OCI-LY1 (cell line): ENCODE data around the gene SPATA16.

Source experiments
- H2AFZ ChIP-seq: fragments of 200-600 bp; sonication (generic), shearing (Covaris generic); 2 replicates; pipeline ENCODE4 v1.6.0; 2014; ENCODE audit warnings: antibody characterized with exemption, mild to moderate bottlenecking, low read length
- H3F3A ChIP-seq: fragments of 200-600 bp; sonication (generic), shearing (Covaris generic); 2 replicates; pipeline ENCODE4 v1.6.0; 2014; ENCODE audit warnings: mild to moderate bottlenecking, antibody characterized with exemption, low read length, moderate library complexity; ENCODE audit not compliant: insufficient read depth
- H3K27ac ChIP-seq: fragments of 200-600 bp; sonication (generic); 2 replicates; pipeline ENCODE4 v1.5.1; 2014; ENCODE audit warnings: low read length, mixed run types, mild to moderate bottlenecking, low read depth; ENCODE audit not compliant: poor library complexity, severe bottlenecking
- H3K27me3 ChIP-seq: fragments of 200-600 bp; sonication (generic); 2 replicates; pipeline ENCODE4 v1.6.0; 2014; ENCODE audit warnings: antibody characterized with exemption, mild to moderate bottlenecking, low read length, moderate library complexity; ENCODE audit not compliant: insufficient read depth
- H3K36me3 ChIP-seq: fragments of 200-600 bp; sonication (generic); 2 replicates; pipeline ENCODE4 v1.6.1; 2014; ENCODE audit warnings: mild to moderate bottlenecking, antibody characterized with exemption, low read length, moderate library complexity, mixed read lengths; ENCODE audit not compliant: insufficient read depth
- H3K4me1 ChIP-seq: fragments of 200-600 bp; sonication (generic); 2 replicates; pipeline ENCODE4 v1.5.1; 2014; ENCODE audit warnings: mild to moderate bottlenecking, low read length, moderate library complexity; ENCODE audit not compliant: insufficient read depth, severe bottlenecking
- H3K4me2 ChIP-seq: fragments of 200-600 bp; sonication (generic), shearing (Covaris generic); 2 replicates; pipeline ENCODE4 v1.6.1; 2014; ENCODE audit warnings: low read length
- H3K4me3 ChIP-seq: fragments of 200-600 bp; sonication (generic); 2 replicates; pipeline ENCODE4 v1.5.1; 2014; ENCODE audit warnings: low read length, low read depth, mild to moderate bottlenecking, mixed read lengths; ENCODE audit not compliant: poor library complexity, severe bottlenecking
- H3K79me2 ChIP-seq: fragments of 200-600 bp; shearing (Covaris generic); 2 replicates; pipeline ENCODE4 v1.6.1; 2016; ENCODE audit warnings: mixed run types, low read length, mixed read lengths; ENCODE audit not compliant: insufficient read depth
- H3K9ac ChIP-seq: fragments of 200-600 bp; sonication (generic), shearing (Covaris generic); 2 replicates; pipeline ENCODE4 v1.6.1; 2014; ENCODE audit warnings: mild to moderate bottlenecking, low read length, mixed read lengths
- H3K9me2 ChIP-seq: fragments of 200-600 bp; sonication (generic), shearing (Covaris generic); 2 replicates; pipeline ENCODE4 v1.6.1; 2014; ENCODE audit warnings: low read depth, mild to moderate bottlenecking, low read length, mixed read lengths
- H3K9me3 ChIP-seq: fragments of 200-600 bp; shearing (Covaris generic); 2 replicates; pipeline ENCODE4 v1.6.1; 2014; ENCODE audit warnings: low read length, mixed read lengths
- H4K20me1 ChIP-seq: fragments of 200-600 bp; sonication (generic), shearing (Covaris generic); 2 replicates; pipeline ENCODE4 v1.6.0; 2016; ENCODE audit warnings: mild to moderate bottlenecking, low read length; ENCODE audit not compliant: insufficient read depth
- EZH2 ChIP-seq: fragments of 200-600 bp; sonication (generic), shearing (Covaris generic); IDR thresholded peaks from 2 replicates; pipeline ENCODE4 v1.8.0; 2017; ENCODE audit warnings: borderline replicate concordance, mixed run types, mild to moderate bottlenecking, antibody characterized with exemption, low read length, moderate library complexity, mixed read lengths
- TF ChIP-seq, protein P1 (sequence below): fragments of 200-600 bp; sonication (generic), shearing (Covaris generic); IDR thresholded peaks from 2 replicates; pipeline ENCODE4 v1.5.1; 2017; ENCODE audit warnings: mild to moderate bottlenecking, antibody characterized with exemption, low read length, moderate library complexity, mixed read lengths

SPATA16 gene

DNA sequence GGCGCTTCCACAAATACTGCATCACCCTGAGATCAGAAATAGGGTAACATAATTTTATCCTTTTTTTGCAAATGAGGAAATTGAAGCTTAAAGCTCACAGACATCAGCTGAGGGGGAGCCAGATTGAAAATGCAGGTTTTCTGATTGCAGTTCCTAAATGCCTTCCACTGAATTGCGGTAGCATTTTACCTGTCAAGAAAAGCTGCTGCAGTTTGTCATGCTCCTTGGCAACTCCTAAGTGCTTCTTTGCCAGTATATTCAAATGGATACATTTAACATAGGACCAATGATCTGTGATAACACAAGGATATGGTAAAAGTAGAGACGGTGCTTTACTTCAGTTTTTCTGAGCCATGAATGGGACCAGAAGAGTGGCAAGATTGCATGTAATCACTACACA lies 50.5 kb downstream of the SPATA16 start:
- no peak for TF ChIP-seq EZH2
- TF ChIP-seq, protein P1, sequence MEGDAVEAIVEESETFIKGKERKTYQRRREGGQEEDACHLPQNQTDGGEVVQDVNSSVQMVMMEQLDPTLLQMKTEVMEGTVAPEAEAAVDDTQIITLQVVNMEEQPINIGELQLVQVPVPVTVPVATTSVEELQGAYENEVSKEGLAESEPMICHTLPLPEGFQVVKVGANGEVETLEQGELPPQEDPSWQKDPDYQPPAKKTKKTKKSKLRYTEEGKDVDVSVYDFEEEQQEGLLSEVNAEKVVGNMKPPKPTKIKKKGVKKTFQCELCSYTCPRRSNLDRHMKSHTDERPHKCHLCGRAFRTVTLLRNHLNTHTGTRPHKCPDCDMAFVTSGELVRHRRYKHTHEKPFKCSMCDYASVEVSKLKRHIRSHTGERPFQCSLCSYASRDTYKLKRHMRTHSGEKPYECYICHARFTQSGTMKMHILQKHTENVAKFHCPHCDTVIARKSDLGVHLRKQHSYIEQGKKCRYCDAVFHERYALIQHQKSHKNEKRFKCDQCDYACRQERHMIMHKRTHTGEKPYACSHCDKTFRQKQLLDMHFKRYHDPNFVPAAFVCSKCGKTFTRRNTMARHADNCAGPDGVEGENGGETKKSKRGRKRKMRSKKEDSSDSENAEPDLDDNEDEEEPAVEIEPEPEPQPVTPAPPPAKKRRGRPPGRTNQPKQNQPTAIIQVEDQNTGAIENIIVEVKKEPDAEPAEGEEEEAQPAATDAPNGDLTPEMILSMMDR: no peak
- H2AFZ ChIP-seq: no peak overlapping the region
- no peak overlapping the region for H3K4me3 ChIP-seq
- H3F3A ChIP-seq: no peaks in the 10 kb centered on the region
- no peaks in the 10 kb centered on the region for H3K9me3 ChIP-seq
- no peak overlapping the region for H3K9ac ChIP-seq
- H3K27ac ChIP-seq: no peak overlapping the region
- no peaks in the 10 kb centered on the region for H3K79me2 ChIP-seq
- no peak overlapping the region for H3K4me2 ChIP-seq
- no peaks in the 10 kb centered on the region for H3K4me1 ChIP-seq
- no peaks in the 10 kb centered on the region for H3K9me2 ChIP-seq
- no peaks in the 10 kb centered on the region for H3K36me3 ChIP-seq
- H3K27me3 ChIP-seq: no peaks in the 10 kb centered on the region
- H4K20me1 ChIP-seq: no peaks in the 10 kb centered on the region

DNA sequence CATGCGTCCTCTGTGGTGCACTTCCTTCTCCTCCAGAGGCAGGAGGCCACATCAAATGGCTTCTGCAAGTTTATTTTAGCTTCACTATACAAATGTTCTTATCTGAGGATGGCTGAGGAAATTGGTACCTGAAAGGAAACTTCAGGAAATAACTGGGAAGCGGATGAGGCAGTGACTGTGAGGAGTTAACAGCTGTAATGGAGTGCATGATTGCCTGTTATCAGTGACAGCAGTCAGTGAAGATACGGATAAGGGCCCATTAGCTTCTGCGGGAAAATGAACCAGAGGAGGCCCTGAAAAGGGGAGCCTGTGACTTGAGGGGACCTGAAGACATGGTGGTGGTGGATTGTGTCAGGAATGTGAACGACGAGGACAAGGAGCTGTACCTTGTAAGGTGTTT lies 51.8 kb downstream of the SPATA16 start:
- Histone ChIP-seq H3K9me2 (no peaks in the 10 kb centered on the region), H4K20me1 (no peaks in the 10 kb centered on the region), H3K27me3 (no peaks in the 10 kb centered on the region), H3K4me2 (no peak overlapping the region), H2AFZ (no peak overlapping the region), H3K4me1 (no peaks in the 10 kb centered on the region), H3F3A (no peaks in the 10 kb centered on the region), H3K4me3 (no peak overlapping the region), H3K9me3 (no peaks in the 10 kb centered on the region), H3K79me2 (no peaks in the 10 kb centered on the region), H3K9ac (no peak overlapping the region), H3K36me3 (no peaks in the 10 kb centered on the region), H3K27ac (no peak overlapping the region)
- TF ChIP-seq, protein P1: no peak
- TF ChIP-seq EZH2: no peak

DNA sequence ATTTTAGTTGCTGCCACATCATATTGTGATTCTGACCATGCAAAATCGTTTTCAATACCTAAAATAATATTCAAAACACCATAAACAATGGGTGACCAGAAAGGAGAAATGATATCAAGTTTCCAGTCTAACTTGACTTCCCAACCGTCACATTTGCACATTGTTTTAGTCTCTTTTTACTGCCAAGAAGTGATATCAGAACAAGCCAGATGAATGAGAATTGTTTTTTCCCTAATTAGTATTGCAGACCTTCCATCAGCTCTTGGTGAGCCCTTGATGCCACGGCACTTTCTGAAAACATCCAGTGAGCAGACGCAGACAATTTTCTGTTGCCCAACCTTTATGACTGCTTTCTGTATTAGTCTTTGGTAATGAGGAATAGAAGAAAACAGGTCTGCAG lies 62.5 kb downstream of the SPATA16 start:
- Histone ChIP-seq H2AFZ (no peak overlapping the region), H4K20me1 (no peaks in the 10 kb centered on the region), H3K9me3 (no peaks in the 10 kb centered on the region), H3K4me1 (no peaks in the 10 kb centered on the region), H3K4me2 (no peak overlapping the region), H3K36me3 (no peaks in the 10 kb centered on the region), H3K27ac (no peak overlapping the region), H3K4me3 (no peak overlapping the region), H3K27me3 (no peaks in the 10 kb centered on the region), H3K9me2 (no peaks in the 10 kb centered on the region), H3K79me2 (no peaks in the 10 kb centered on the region), H3K9ac (no peak overlapping the region), H3F3A (no peaks in the 10 kb centered on the region)
- TF ChIP-seq EZH2: no peak

DNA sequence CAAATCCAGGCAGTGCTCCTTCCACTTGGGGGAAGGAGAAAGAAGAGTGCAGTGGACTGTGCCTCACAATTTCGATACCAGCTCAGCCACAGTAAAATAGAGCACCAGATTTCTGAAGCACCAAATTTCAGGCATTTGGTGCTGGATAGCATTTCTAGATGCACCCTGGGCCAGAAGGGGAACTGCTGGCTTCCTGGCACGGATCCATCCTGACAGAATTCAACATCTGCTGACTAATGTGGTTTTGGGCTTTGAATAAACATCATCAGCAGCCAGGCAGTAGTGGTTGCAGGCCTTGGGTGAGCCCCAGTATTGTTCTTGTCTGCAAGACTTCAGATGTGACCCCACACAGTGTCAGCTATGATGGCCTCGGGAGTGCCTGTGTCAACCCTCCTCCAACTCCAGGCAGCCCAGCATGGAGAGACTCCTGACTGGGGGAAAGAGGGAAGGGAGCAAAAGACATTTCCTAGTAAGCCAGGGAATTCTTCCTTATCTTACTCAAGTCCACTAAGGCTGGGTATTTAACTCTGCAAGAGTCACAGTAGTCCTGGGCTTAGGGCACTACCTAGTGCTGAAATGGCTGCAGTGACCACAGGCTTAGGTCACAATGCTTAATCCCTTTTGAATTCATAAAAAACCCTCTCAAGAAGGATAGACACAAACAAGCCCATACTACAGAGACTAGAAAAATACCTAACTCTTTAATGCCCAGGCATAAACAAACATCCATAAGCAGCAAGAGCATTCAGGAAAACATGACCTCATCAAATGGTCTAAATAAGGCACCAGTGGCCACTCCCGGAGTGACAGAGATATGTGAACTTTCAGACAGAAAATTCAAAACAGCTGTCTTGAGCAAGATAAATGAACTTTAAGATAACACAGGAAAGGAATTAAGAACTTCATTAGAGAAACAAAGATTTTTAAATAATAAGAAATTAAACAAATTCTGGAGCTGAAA lies 74.7 kb downstream of the SPATA16 start:
- Histone ChIP-seq H3K4me3 (no peak overlapping the region), H3K4me1 (no peaks in the 10 kb centered on the region), H3K9me3 (no peaks in the 10 kb centered on the region), H3K79me2 (no peaks in the 10 kb centered on the region), H3K27ac (no peak overlapping the region), H3K9ac (no peak overlapping the region), H3K9me2 (no peaks in the 10 kb centered on the region), H3K27me3 (no peaks in the 10 kb centered on the region), H3K4me2 (no peak overlapping the region), H3K36me3 (no peaks in the 10 kb centered on the region), H2AFZ (no peak overlapping the region), H4K20me1 (no peaks in the 10 kb centered on the region), H3F3A (no peaks in the 10 kb centered on the region)
- no peak for TF ChIP-seq EZH2
- TF ChIP-seq, protein P1: no peak
